GM12878 (cell line): Measurements from ENCODE around the gene MAN2B2. TPM values are rescaled to one million over a fixed set of nuclear protein-coding genes. Genes with fewer than 3 reads are reported as not detected.
"Not testable (repeated sequence)": the region's sequence is repeated elsewhere in the genome, so short reads cannot be mapped to it uniquely, and the experiment has no call there.

Experiments
- ATAC-seq: fragments of 200-7000 bp; cut with Tn5 transposase; 3 replicates; pipeline ENCODE4 v1.9.1; 2020; ENCODE audit warnings: mild to moderate bottlenecking, moderate library complexity
- BruUV-seq: library from RNA; stranded (reverse); fragments of 400-500 nt; replicated peaks from 2 replicates; lab custom pipeline; 2021; lab: Mats Ljungman, UMichigan
- CTCF ChIA-PET: fragments of 300-600 bp; sonication (Branson Sonifier 250); formaldehyde crosslinking; extraction: SDS; loops from one replicate; lab custom pipeline; 2021; ENCODE audit warnings: inconsistent platforms; lab: Yijun Ruan, JAX
- POLR2A ChIA-PET: fragments of 350-600 bp; formaldehyde crosslinking; extraction: SDS; loops from one replicate; lab custom pipeline; 2021; ENCODE audit warnings: inconsistent platforms; lab: Charles Lee
- RAD21 ChIA-PET: fragments of 300-600 bp; sonication (Branson Sonifier 250); formaldehyde crosslinking; loops from one replicate; lab custom pipeline; 2023; ENCODE audit warnings: antibody characterized with exemption; ENCODE audit not compliant: unreplicated experiment; lab: Charles Lee
- SMC1A ChIA-PET: fragments of 300-600 bp; sonication (Branson Sonifier 250); formaldehyde crosslinking; loops from one replicate; lab custom pipeline; 2023; ENCODE audit not compliant: unreplicated experiment, uncharacterized antibody; lab: Charles Lee
- DNase-seq: peaks from one replicate; pipeline ENCODE4 v3.0.0-alpha.2; 2011; ENCODE audit warnings: low read depth, low spot score
- FAIRE-seq: peaks from 3 replicates; lab custom pipeline; 2011; peaks lifted over from hg19 to GRCh38; lab: Jason Lieb, UNC
- H2AFZ ChIP-seq: 2 replicates; pipeline ENCODE4 v1.6.0; 2011; ENCODE audit warnings: low read depth, low read length, control low read depth; ENCODE audit not compliant: control insufficient read depth
- H3K27ac ChIP-seq: 2 replicates; pipeline ENCODE4 v1.5.1; 2011; ENCODE audit warnings: control low read depth; ENCODE audit not compliant: control insufficient read depth, insufficient read depth
- H3K27me3 ChIP-seq, 2 experiments: replicated peaks in 1 of 2; 2 replicates each; pipeline versions ENCODE4 v1.6.0 to v1.6.1; 2011; ENCODE audit warnings: low read length in 1 of 2; ENCODE audit not compliant: control insufficient read depth in 2 of 2, insufficient read depth in 2 of 2
- H3K36me3 ChIP-seq, 2 experiments: 2 replicates each; pipeline ENCODE4 v1.5.1; 2011; ENCODE audit warnings: low read length in 1 of 2; ENCODE audit not compliant: control insufficient read depth in 2 of 2, insufficient read depth in 2 of 2
- H3K4me1 ChIP-seq: 2 replicates; pipeline ENCODE4 v1.6.1; 2011; ENCODE audit warnings: mild to moderate bottlenecking, low read length, moderate library complexity, mixed read lengths; ENCODE audit not compliant: control insufficient read depth, insufficient read depth
- H3K4me2 ChIP-seq: 2 replicates; pipeline ENCODE4 v1.6.0; 2011; ENCODE audit warnings: control low read depth; ENCODE audit not compliant: control insufficient read depth, insufficient read depth
- H3K4me3 ChIP-seq: fragments of 200-600 bp; sonication (generic); 2 replicates; pipeline ENCODE4 v1.5.1; 2016
- H3K79me2 ChIP-seq: 2 replicates; pipeline ENCODE4 v1.6.0; 2011; ENCODE audit warnings: low read length; ENCODE audit not compliant: control insufficient read depth, insufficient read depth
- H3K9ac ChIP-seq: 2 replicates; pipeline ENCODE4 v1.8.0; 2011; ENCODE audit warnings: low read length, control low read depth, mixed read lengths; ENCODE audit not compliant: control insufficient read depth, insufficient read depth
- H3K9me3 ChIP-seq: replicated peaks from 3 replicates; pipeline ENCODE4 v1.5.1; 2011; ENCODE audit warnings: mild to moderate bottlenecking, low read length; ENCODE audit not compliant: control insufficient read depth, insufficient read depth
- H4K20me1 ChIP-seq: 2 replicates; pipeline ENCODE4 v1.6.0; 2011; ENCODE audit not compliant: control insufficient read depth, insufficient read depth
- RAD51 ChIP-seq: fragments of 450-650 bp; IDR thresholded peaks from 2 replicates; pipeline ENCODE4 v1.6.1; 2016; ENCODE audit warnings: moderate library complexity, mild to moderate bottlenecking, inconsistent platforms
- TBL1XR1 ChIP-seq: IDR thresholded peaks from 2 replicates; pipeline ENCODE4 v1.6.1; 2012; ENCODE audit warnings: low read depth, low read length, improper control_type of control experiment
- ZNF274 ChIP-seq: IDR thresholded peaks from one replicate; pipeline ENCODE4 v1.8.0; 2011; ENCODE audit not compliant: insufficient read length, insufficient read depth
- WGBS: methylation state at CpG from one replicate; pipeline ENCODE4 v1.1.6; 2016; ENCODE audit warnings: low lambda C conversion rate; ENCODE audit not compliant: insufficient replicate concordance, insufficient coverage; ENCODE audit errors: missing lambda C conversion rate; 5-methylcytosine and 5-hydroxymethylcytosine counted together
- in situ Hi-C: fragments of 300-500 bp; cut with MboI; formaldehyde crosslinking; loops from 9 replicates; pipeline ENCODE4 v1.14.3; 2018; ENCODE audit warnings: mixed read lengths
- intact Hi-C: fragments of 100-400 bp; cut with micrococcal nuclease; formaldehyde crosslinking; loops from one replicate; pipeline ENCODE4 v1.14.2; 2022; ENCODE audit not compliant: unreplicated experiment
- polyA plus RNA-seq, 11 experiments: library from polyadenylated mRNA; depleted of rRNA in 4 of 11; unstranded in 6 of 11; stranded (reverse) in 5 of 11; fragments of >200 nt; fragmentation: Nextera tagmentation in 4 of 11; fragmentation: Illumina TruSeq in 1 of 11; extraction: Ambion mirVana in 4 of 11; extraction: Trizol in 1 of 11; gene quantifications; 1 replicate in 1 of 11; 2 replicates in 10 of 11; pipeline versions ENCODE4 v1.2.1 to v1.2.3, GENCODE V29; 2011 to 2016; ENCODE audit warnings: inconsistent platforms in 2 of 11, missing spikeins in 2 of 11, low read depth in 1 of 11
- total RNA-seq, 4 experiments: library from RNA; depleted of rRNA in 3 of 4; stranded (reverse); fragments of >200 nt in 3 of 4; fragmentation: Illumina TruSeq in 1 of 4; extraction: Trizol in 1 of 4; gene quantifications; 2 replicates each; pipeline versions ENCODE4 v1.2.1 to v1.2.3, GENCODE V29; 2013 to 2021
- TF ChIP-seq, protein P1 (sequence below): fragments of 150-350 bp; IDR thresholded peaks from 2 replicates; pipeline ENCODE4 v1.6.1; 2016; ENCODE audit warnings: low read depth, low read length

MAN2B2 gene
- total and polyA plus RNA-seq, 10 of the 15 experiments (the other 5 are each of a cell fraction or from before 2014, with no cell fraction given) = 0.47 to 14.5 (median 7.0) TPM

DNA sequence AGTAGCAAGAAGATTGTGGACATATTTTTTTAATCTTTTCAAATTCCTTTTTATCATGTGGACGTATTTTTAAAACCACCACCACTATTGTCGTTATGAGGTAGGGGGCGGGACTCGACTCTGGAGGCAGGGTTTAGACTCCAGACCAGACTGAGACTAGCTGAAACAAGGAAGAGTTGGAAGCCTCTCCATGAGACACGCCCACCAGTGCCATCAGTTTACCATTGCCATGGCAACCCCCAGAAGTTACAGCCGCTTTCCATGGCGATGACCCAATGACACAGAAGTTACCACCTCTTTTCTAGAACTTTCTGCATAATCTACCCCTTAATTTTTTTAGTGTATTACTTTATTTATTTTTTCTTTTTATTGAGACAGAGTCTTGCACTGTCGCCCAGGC, 74.2 kb downstream of the MAN2B2 start:
- Histone ChIP-seq H3K4me3 (no peak overlapping the region), H3K9ac (no peak overlapping the region), H3K27me3 (no peaks in the 10 kb centered on the region), H3K79me2 (no peaks in the 10 kb centered on the region), H3K4me2 (no peak overlapping the region), H4K20me1 (no peaks in the 10 kb centered on the region), H3K36me3 (no peaks in the 10 kb centered on the region), H3K27ac (no peak overlapping the region), H3K9me3 (no peaks in the 10 kb centered on the region; the same call in 2 of the 3 replicates), H2AFZ (no peak overlapping the region), H3K4me1 (no peaks in the 10 kb centered on the region)
- FAIRE-seq (no peak), DNase-seq (no peak), ATAC-seq (no peak)
- 49% methylated on average over 8 of the region's 8 CpGs for WGBS
- CTCF ChIA-PET = no interaction called here
- RAD21 ChIA-PET = no interaction called here
- intact Hi-C loops = no loop called here
- TF ChIP-seq RAD51 (no peak), ZNF274 (no peak), TBL1XR1 (no peak)
- TF ChIP-seq, protein P1, sequence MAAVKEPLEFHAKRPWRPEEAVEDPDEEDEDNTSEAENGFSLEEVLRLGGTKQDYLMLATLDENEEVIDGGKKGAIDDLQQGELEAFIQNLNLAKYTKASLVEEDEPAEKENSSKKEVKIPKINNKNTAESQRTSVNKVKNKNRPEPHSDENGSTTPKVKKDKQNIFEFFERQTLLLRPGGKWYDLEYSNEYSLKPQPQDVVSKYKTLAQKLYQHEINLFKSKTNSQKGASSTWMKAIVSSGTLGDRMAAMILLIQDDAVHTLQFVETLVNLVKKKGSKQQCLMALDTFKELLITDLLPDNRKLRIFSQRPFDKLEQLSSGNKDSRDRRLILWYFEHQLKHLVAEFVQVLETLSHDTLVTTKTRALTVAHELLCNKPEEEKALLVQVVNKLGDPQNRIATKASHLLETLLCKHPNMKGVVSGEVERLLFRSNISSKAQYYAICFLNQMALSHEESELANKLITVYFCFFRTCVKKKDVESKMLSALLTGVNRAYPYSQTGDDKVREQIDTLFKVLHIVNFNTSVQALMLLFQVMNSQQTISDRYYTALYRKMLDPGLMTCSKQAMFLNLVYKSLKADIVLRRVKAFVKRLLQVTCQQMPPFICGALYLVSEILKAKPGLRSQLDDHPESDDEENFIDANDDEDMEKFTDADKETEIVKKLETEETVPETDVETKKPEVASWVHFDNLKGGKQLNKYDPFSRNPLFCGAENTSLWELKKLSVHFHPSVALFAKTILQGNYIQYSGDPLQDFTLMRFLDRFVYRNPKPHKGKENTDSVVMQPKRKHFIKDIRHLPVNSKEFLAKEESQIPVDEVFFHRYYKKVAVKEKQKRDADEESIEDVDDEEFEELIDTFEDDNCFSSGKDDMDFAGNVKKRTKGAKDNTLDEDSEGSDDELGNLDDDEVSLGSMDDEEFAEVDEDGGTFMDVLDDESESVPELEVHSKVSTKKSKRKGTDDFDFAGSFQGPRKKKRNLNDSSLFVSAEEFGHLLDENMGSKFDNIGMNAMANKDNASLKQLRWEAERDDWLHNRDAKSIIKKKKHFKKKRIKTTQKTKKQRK = no peak
- POLR2A ChIA-PET = no interaction called here
- in situ Hi-C loops = no loop called here
- SMC1A ChIA-PET = no interaction called here
- BruUV-seq = no TSS peak

GRCh38 chr4:6654211-6654610, 79.2 kb downstream of the MAN2B2 start:
- in situ Hi-C loops = not testable (repeated sequence)

DNA sequence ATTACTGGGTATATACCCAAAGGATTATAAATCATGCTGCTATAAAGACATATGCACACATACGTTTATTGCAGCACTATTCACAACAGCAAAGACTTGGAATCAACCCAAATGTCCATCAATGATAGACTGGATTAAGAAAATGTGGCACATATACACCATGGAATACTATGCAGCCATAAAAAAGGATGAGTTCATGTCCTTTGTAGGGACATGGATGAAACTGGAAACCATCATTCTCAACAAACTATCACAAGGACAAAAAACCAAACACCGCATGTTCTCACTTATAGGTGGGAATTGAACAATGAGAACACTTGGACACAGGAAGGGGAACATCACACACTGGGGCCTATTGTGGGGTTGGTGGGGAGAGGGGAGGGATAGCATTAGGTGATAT, 80.3 kb downstream of the MAN2B2 start:
- intact Hi-C loops, H3K27ac ChIP-seq, POLR2A ChIA-PET, CTCF ChIA-PET, H3K4me3 ChIP-seq, H3K9me3 ChIP-seq, H3K9ac ChIP-seq, H3K4me2 ChIP-seq, in situ Hi-C loops, H2AFZ ChIP-seq, BruUV-seq, SMC1A ChIA-PET, H3K4me1 ChIP-seq, DNase-seq, H3K36me3 ChIP-seq, H3K79me2 ChIP-seq, FAIRE-seq, H3K27me3 ChIP-seq, RAD21 ChIA-PET, H4K20me1 ChIP-seq, ATAC-seq: not testable (repeated sequence)
- WGBS = 50% methylated on average over 2 of the region's 2 CpGs

More at GRCh38 chr4:6654211-6654610, 79.2 kb downstream of the MAN2B2 start:
- BruUV-seq, intact Hi-C loops, H3K9me3 ChIP-seq, H3K4me1 ChIP-seq, DNase-seq, RAD21 ChIA-PET, H3K27ac ChIP-seq, H3K36me3 ChIP-seq, H3K9ac ChIP-seq, H2AFZ ChIP-seq, FAIRE-seq, H3K79me2 ChIP-seq, ATAC-seq, CTCF ChIA-PET, H3K27me3 ChIP-seq, H3K4me2 ChIP-seq, SMC1A ChIA-PET, POLR2A ChIA-PET, H4K20me1 ChIP-seq, H3K4me3 ChIP-seq: not testable (repeated sequence)
- WGBS = 17% methylated on average over 1 of the region's 3 CpGs
